ENCODE data around the gene VSTM2L.

DNA sequence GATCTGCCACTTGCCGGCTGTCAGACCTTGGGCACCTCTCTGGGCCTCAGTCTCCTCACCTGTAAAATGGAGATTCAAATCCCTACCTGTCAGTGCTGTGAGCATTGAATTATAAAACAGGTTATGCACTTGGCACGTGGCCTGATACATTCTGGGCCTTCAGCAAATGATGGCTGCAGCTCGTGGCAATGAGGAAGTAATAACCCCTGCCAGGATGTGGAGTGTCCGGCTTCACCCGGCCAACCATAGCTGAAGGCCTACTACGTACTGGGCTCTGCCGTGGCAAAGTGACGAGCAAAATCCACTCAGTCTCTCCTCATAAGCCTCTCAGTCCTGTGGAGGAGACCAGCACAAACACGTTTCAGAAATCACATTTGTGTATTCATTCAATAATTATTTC lies 10.9 kb upstream of the VSTM2L start:
- TF ChIP-seq POLR2A (IDR thresholded peaks at IDR 0.05) (no peak), POLR2AphosphoS5 (IDR thresholded peaks at IDR 0.05) (no peak)
- TF ChIP-seq, protein P1, sequence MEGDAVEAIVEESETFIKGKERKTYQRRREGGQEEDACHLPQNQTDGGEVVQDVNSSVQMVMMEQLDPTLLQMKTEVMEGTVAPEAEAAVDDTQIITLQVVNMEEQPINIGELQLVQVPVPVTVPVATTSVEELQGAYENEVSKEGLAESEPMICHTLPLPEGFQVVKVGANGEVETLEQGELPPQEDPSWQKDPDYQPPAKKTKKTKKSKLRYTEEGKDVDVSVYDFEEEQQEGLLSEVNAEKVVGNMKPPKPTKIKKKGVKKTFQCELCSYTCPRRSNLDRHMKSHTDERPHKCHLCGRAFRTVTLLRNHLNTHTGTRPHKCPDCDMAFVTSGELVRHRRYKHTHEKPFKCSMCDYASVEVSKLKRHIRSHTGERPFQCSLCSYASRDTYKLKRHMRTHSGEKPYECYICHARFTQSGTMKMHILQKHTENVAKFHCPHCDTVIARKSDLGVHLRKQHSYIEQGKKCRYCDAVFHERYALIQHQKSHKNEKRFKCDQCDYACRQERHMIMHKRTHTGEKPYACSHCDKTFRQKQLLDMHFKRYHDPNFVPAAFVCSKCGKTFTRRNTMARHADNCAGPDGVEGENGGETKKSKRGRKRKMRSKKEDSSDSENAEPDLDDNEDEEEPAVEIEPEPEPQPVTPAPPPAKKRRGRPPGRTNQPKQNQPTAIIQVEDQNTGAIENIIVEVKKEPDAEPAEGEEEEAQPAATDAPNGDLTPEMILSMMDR (IDR thresholded peaks at IDR 0.05): no peak
